GM13976 (cell line): ENCODE data around the gene SPATA31D4.

Experiments
- DNase-seq: peaks from one replicate; pipeline ENCODE4 v3.0.0; 2012; ENCODE audit warnings: low spot score
- in situ Hi-C: fragments of 300-500 bp; cut with MboI; formaldehyde crosslinking; loops from one replicate; pipeline ENCODE4 v1.12.0; 2022; ENCODE audit warnings: low sequenced_read_pairs, mixed read lengths, inconsistent platforms; ENCODE audit not compliant: unreplicated experiment
- TF ChIP-seq, protein P1 (sequence below): IDR thresholded peaks from 2 replicates; pipeline ENCODE4 v1.5.1; 2012; ENCODE audit warnings: borderline replicate concordance, mild to moderate bottlenecking; ENCODE audit not compliant: insufficient read depth; ENCODE audit errors: extremely low read depth, missing control alignments, control extremely low read depth

SPATA31D4 gene

GRCh38 chr9:81981883-81982282, 53.7 kb downstream of the SPATA31D4 start:
- in situ Hi-C loops, result no loop called here
- DNase-seq, result no peak
- TF ChIP-seq, protein P1, sequence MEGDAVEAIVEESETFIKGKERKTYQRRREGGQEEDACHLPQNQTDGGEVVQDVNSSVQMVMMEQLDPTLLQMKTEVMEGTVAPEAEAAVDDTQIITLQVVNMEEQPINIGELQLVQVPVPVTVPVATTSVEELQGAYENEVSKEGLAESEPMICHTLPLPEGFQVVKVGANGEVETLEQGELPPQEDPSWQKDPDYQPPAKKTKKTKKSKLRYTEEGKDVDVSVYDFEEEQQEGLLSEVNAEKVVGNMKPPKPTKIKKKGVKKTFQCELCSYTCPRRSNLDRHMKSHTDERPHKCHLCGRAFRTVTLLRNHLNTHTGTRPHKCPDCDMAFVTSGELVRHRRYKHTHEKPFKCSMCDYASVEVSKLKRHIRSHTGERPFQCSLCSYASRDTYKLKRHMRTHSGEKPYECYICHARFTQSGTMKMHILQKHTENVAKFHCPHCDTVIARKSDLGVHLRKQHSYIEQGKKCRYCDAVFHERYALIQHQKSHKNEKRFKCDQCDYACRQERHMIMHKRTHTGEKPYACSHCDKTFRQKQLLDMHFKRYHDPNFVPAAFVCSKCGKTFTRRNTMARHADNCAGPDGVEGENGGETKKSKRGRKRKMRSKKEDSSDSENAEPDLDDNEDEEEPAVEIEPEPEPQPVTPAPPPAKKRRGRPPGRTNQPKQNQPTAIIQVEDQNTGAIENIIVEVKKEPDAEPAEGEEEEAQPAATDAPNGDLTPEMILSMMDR, result no peak
